ENCODE measurements around the gene LIN37.

Gene LIN37

GRCh38 chr19:35731779-35732405 is 16.5 kb upstream of the LIN37 start:
- no peak overlapping the region for H3K27ac ChIP-seq
- TF ChIP-seq CTCF (conservative IDR thresholded peaks at IDR 0.05) (no peak), ZFX (IDR thresholded peaks at IDR 0.05) (no peak)

GRCh38 chr19:35732540-35733179 is 15.7 kb upstream of the LIN37 start:
- no peak overlapping the region for H3K27ac ChIP-seq
- TF ChIP-seq ZFX (IDR thresholded peaks at IDR 0.05) (no peak), CTCF (conservative IDR thresholded peaks at IDR 0.05) (no peak)

GRCh38 chr19:35733180-35734125 is 14.9 kb upstream of the LIN37 start:
- H3K27ac ChIP-seq = no peak overlapping the region
- TF ChIP-seq ZFX (IDR thresholded peaks at IDR 0.05) = no peak
- TF ChIP-seq CTCF (conservative IDR thresholded peaks at IDR 0.05) = no peak

- H3K27ac ChIP-seq = no peak overlapping the region
- TF ChIP-seq CTCF (conservative IDR thresholded peaks at IDR 0.05) (no peak), ZFX (IDR thresholded peaks at IDR 0.05) (no peak)
Measured at GRCh38 chr19:35734273-35734672, 14.1 kb upstream of the LIN37 start.

GRCh38 chr19:35734889-35735288 is 13.5 kb upstream of the LIN37 start:
- TF ChIP-seq ZFX (IDR thresholded peaks at IDR 0.05) (no peak), CTCF (conservative IDR thresholded peaks at IDR 0.05) (no peak)
- H3K27ac ChIP-seq = no peak overlapping the region

- H3K27ac ChIP-seq = no peak overlapping the region
- TF ChIP-seq ZFX (IDR thresholded peaks at IDR 0.05) (no peak), CTCF (conservative IDR thresholded peaks at IDR 0.05) (no peak)
Measured at GRCh38 chr19:35736913-35737886, 11.2 kb upstream of the LIN37 start.
